Measurements from ENCODE around the gene SPTLC3. TPM values are rescaled to one million over a fixed set of nuclear protein-coding genes. Genes with fewer than 3 reads are reported as not detected.

The SPTLC3 gene
- total and polyA plus RNA-seq, 2 of the 13 experiments (the other 11 are each of a cell fraction or from before 2014, with no cell fraction given), result 20.5 to 95.6 TPM

DNA sequence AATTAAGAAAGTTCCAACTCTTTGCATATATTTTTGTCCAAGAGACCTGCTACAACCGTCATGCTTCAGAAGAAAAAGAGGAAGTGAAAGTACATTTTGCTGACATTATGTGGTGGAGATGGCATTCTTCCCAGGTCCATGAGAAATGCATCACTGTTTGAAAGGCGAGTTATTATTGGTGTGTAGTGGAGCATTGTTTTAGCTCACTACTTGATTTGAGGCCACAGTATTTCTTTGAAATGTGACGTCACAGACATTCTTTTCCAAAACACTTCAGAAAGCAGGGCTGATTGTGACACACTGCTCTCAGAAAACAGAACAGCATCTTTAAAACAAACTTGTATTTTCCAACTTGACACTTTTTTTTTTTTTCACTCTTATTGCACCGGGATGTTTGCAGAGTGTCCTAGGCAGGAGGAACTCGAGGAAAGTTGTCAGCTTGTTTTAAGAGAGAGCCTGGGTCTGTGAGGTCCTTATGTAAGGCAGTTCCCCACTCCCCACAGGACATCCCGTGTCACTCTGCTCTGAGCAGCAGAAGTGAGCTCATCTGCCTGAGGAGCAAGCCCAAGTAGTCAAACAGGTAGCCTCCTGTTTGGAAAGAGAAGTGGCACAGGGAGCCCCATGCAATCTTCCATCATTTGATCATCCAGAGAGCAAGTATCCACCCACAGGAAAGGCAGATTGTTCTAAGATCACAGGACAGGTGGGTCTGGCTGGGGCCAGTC, 1.1 kb downstream of the SPTLC3 start (continued):
- TF ChIP-seq ZNF891 (CRISPR knock-in tag; IDR thresholded peaks at IDR 0.05) (no peak), MAFK (conservative IDR thresholded peaks at IDR 0.05 in 1 of 2, IDR thresholded peaks at IDR 0.05 in 1 of 2; ENCODE audit: low read length in 2 of 2) (0 out of 4 replicates have a peak, but pooled peaks of 1 of the 2 experiments have one; percentile 12), ZBTB21 (CRISPR knock-in tag; IDR thresholded peaks at IDR 0.05) (peak; percentile 89), ZNF569 (CRISPR knock-in tag; IDR thresholded peaks at IDR 0.05; ENCODE audit: borderline replicate concordance) (no peak), PHF21A (CRISPR knock-in tag; IDR thresholded peaks at IDR 0.05) (0 out of 2 replicates have a peak, but pooled peaks have one; percentile 45), PRDM4 (CRISPR knock-in tag; IDR thresholded peaks at IDR 0.05; ENCODE audit: borderline replicate concordance) (0 out of 2 replicates have a peak, but pooled peaks have one; percentile 21), PRMT3 (CRISPR knock-in tag; IDR thresholded peaks at IDR 0.05; ENCODE audit: borderline replicate concordance, low read depth) (no peak), THRA (CRISPR knock-in tag; IDR thresholded peaks at IDR 0.05; ENCODE audit: borderline replicate concordance) (0 out of 2 replicates have a peak, but pooled peaks have one; percentile 41), DMAP1 (CRISPR knock-in tag; IDR thresholded peaks at IDR 0.05) (no peak), ZC3H13 (CRISPR knock-in tag; IDR thresholded peaks at IDR 0.05) (no peak), ZNF607 (CRISPR knock-in tag; IDR thresholded peaks at IDR 0.05; ENCODE audit: borderline replicate concordance) (peak; percentile 40; the same call in 1 of the 2 replicates), ZNF609 (CRISPR knock-in tag; IDR thresholded peaks at IDR 0.05; ENCODE audit: borderline replicate concordance) (no peak), DR1 (CRISPR knock-in tag; IDR thresholded peaks at IDR 0.05) (no peak), RFXAP (CRISPR knock-in tag; IDR thresholded peaks at IDR 0.05; ENCODE audit: borderline replicate concordance) (no peak; the same call in 1 of the 2 replicates), ZNF672 (CRISPR knock-in tag; IDR thresholded peaks at IDR 0.05) (no peak), BRD4 (CRISPR knock-in tag; IDR thresholded peaks at IDR 0.05) (no peak), PHF8 (CRISPR knock-in tag; IDR thresholded peaks at IDR 0.05) (0 out of 2 replicates have a peak, but pooled peaks have one; percentile 13), SPEN (CRISPR knock-in tag; IDR thresholded peaks at IDR 0.05; ENCODE audit: low read depth) (no peak)
- TF ChIP-seq, protein P1, sequence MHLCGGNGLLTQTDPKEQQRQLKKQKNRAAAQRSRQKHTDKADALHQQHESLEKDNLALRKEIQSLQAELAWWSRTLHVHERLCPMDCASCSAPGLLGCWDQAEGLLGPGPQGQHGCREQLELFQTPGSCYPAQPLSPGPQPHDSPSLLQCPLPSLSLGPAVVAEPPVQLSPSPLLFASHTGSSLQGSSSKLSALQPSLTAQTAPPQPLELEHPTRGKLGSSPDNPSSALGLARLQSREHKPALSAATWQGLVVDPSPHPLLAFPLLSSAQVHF (CRISPR knock-in tag; IDR thresholded peaks at IDR 0.05), result no peak
